Right renal pelvis (tissue), 4 donors: ENCODE measurements around the gene USH2A. TPM values are rescaled to one million over a fixed set of nuclear protein-coding genes. Genes with fewer than 3 reads are reported as not detected.

Experiments used
- DNase-seq, 4 donors: peaks; one replicate each; pipeline ENCODE4 v3.0.0-alpha.2; 2013; ENCODE audit warnings: low read depth in 4 of 4, low spot score in 3 of 4, missing footprints in 1 of 4
- polyA plus RNA-seq, 4 donors: library from polyadenylated mRNA; unstranded; fragments of 120-200 nt; gene quantifications; one replicate each; pipeline ENCODE4 v1.2.1, GENCODE V29; 2013; ENCODE audit not compliant: insufficient read length in 4 of 4

Gene USH2A
- polyA plus RNA-seq, 4 donors = 0.21 to 0.52 (median 0.27) TPM

DNA sequence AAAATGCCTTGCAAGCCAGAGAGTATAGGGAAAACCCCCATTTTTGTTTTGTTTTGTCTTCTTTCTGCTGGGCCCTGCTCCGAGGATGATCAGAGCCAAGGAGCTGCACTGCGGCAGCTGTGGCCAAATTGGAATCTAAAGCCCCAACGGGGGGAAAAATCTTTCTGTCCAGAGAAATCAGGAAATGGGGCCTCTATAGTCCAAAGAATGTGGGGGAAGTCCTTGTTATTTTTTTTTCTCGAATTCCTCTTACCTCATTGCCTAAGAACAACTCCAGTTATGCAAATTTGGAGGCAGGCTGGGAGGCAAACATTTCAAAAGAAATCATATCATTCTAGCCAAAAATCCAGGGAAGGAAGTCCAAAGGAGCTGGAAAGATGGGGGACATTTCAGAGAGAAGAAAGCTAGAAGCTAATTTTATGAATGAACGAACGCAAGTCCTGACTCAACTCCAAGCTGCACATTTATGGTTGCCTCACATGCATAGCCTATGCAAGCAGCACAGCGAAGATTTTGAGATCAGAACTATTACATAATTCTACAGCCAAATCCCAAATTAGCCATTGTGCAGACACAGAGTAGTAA is 592.9 kb downstream of the USH2A start:
- no peak for DNase-seq

DNA sequence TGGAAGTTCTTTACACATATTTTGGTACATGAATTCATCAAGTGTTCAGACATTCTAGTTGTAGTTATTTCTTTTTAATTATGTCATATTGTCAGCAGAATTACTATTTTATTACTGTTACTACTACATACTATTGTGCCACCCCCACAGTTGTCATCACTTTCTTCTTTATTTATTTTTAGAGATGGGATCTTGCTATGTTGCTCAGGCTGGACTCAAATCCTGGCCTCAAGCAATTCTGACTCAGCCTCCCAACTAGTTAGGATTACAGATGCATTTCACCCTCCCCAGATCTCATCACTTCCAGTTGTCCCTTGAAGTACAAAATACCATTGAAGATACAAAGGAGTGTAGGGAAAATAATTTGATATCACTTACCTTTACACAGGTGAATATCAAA is 598.2 kb downstream of the USH2A start:
- DNase-seq = no peak

- DNase-seq = no peak
Measured at GRCh38 chr1:215824245-215824644, 599.0 kb downstream of the USH2A start.

DNA sequence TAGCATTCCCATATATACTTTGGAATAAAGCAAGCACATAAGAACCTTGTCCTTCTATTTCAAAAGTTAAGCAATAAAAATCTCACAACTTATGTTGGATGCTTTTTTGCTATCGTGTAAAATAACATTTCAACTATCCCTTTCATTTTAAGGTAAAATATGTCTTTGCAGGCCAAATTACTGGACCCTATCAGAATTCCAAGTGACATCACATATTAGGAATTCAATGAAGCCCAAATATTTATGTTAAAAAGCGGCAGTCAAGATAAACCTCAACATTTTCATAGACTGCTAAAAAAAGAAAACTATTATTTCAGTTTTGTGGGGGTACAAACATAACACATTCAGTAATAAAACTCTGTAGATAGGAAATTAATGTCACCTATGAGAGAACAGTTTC is 604.1 kb downstream of the USH2A start:
- no peak for DNase-seq

DNA sequence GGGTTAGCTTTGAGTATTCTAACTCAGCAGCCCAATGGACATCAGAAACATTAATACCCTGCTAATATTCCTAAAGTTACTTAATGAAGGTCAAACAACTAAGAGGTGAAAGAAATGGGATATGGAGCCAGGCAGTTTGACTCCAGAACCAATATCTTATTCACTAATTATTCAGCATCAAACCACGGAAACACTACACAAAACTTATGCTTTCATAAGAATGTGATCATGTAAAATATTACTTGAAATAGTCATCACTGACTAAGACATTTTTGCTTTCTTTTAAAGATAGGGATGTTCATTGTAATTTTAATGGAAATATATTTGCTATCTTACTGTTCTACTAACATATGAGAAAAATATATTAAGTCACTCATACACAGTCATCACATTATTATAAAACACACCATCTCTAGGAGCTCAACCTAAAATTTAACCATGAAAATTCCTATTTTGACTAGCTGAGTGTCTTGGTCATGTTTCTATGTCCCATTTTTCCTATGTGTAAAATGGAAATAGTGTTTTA is 615.3 kb downstream of the USH2A start:
- DNase-seq = no peak

GRCh38 chr1:215807218-215807617 is 616.0 kb downstream of the USH2A start:
- DNase-seq = no peak

DNA sequence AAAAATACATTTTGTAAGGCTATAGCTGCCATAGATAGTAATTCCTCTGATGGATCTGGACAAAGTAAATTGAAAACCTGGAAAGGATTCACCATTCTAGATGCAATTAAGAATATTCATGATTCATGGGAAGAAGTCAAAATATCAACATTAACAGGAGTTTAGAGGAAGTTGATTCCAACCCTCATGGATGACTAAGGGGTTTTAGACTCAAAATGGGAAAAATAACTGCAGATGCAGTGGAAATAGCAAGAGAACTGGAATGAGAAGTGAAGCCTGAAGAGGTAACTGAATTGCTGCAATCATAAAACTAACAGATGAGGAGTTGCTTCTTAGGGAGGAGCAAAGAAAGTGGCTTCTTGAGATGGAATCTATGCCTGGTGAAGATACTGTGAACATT is 625.4 kb downstream of the USH2A start:
- DNase-seq = no peak

- no peak for DNase-seq
Measured at GRCh38 chr1:215794156-215794555, 629.1 kb downstream of the USH2A start.

DNA sequence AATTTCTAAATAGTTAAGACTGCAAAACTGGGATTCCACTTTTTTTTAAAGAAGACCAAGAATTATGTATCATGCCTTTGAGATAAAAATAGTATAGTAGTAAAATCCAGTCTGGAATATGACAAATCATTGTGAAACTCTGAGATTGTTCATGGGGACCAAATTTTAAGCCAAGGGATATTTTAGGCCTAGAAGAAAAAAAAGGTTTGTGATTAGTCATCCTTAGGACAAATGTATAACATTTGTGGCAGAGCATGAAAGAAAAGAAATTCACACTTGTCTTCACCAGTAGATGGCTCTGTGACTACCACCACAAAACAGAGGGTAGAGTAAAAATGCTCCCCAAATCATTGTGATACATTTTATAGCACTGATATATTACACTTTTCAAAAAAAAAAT is 630.1 kb downstream of the USH2A start:
- no peak for DNase-seq

GRCh38 chr1:215792446-215792845 is 630.8 kb downstream of the USH2A start:
- no peak for DNase-seq

DNA sequence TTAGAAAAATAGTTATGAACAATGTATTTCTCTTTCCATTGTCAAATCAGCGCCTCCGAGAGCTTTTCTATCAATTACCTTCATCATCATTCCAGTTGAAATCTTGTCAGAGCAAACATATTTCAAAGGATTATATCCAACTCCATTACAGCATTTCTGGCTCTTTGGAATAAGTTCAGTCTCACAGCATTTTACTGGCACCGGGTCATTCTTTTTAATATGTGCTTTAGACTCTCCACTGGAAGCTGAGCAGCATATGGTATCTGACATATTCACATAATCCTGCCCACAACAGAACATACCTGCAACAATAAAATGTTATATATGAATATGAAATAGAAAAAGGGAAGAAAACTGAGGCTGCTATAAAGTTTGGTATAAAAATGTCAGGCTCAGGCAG is 633.3 kb downstream of the USH2A start:
- no peak for DNase-seq

- no peak for DNase-seq
Measured at GRCh38 chr1:215786997-215787396, 636.3 kb downstream of the USH2A start.

DNA sequence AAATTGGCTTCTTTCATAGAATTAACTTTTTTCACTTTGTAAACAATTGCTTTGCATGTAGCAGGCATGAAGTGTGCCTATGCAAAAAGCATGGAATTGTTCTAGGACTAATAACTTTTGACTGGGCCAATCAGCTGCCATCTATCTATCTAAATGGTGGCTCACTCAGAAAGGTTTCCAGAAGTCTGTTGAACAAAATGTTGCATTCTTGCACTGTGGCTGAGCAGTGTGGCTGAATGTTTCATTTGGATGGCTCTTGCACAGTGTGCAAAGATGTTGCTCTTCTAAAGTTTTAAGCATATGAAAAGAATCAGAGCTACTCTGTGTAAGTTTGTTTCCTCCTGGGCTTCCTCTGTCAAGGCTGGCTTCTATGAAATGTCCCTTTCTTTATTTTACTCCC is 642.6 kb downstream of the USH2A start:
- DNase-seq = no peak

GRCh38 chr1:215780139-215780538 is 643.1 kb downstream of the USH2A start:
- no peak for DNase-seq

GRCh38 chr1:215779729-215780128 is 643.5 kb downstream of the USH2A start:
- DNase-seq = no peak

- no peak for DNase-seq
Measured at GRCh38 chr1:215777370-215777925, 645.8 kb downstream of the USH2A start.

- no peak for DNase-seq
Measured at GRCh38 chr1:215776336-215776735, 646.9 kb downstream of the USH2A start.

DNA sequence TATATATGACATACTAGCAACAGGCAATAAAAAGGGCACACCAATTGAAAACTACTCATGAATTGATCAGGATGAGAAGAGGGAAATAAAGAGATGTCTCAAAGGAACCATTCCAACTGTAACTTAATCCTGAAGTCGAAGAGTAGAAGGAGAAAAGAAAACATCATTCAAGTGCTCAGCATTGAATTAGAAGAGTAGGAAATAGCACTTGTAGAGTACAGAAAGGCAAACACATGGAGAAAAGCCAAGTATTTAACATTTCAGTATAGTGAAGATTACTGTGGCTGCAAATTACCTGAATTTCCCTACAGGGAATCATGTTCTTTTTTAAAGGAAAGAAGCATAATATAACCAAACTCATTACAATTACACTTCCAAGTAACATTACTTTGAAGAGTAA is 651.1 kb downstream of the USH2A start:
- no peak for DNase-seq

DNA sequence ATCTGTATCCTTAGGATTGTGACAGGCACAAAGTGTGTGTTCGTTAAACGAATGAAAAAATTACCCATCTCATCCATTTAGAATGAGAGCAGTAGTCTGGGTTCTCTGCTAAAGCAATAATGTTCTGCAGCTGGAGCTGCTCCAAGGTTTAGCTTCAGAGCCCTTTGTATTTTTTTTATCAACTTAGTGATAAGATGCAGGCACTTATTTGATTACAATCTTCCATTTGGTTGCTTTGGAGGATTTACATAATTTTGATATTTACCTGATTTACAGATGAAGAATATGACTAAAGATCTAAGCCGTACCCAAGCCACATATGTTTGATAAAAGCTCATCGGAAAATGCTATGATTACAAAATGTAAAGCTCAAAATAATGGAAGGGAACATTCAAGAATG is 654.9 kb downstream of the USH2A start:
- no peak for DNase-seq

- DNase-seq = no peak
Measured at GRCh38 chr1:215767761-215768160, 655.5 kb downstream of the USH2A start.

DNA sequence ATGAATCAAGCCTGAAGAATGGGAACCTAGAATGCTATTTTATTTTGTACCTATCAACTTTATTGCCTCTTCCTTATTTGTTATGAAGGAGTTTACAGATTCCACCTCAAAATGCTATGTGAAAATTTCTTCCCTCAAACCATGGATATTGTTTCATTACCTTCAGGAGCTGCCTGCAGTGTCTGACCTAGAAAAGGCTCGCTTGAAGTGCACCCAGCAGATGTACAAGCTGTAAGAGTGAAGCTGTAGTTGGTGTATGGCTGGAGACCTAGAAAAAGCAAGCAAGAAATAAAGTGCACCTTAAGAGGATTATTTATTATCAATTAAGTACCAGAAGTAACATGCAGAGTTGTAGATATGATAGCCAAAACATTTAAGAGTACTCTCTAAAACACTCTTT is 656.7 kb downstream of the USH2A start:
- no peak for DNase-seq

GRCh38 chr1:215765833-215766232 is 657.4 kb downstream of the USH2A start:
- no peak for DNase-seq

GRCh38 chr1:215761446-215761845 is 661.8 kb downstream of the USH2A start:
- DNase-seq = no peak
